GM21619 (cell line): ENCODE results near the gene LRTM1.

Experiments
- ATAC-seq: cut with Tn5 transposase; IDR thresholded peaks from one replicate; pipeline ENCODE4 v1.9.1; 2021; ENCODE audit not compliant: unreplicated experiment

The LRTM1 gene

GRCh38 chr3:54895613-54896012, 32.2 kb downstream of the LRTM1 start:
- no peak for ATAC-seq

GRCh38 chr3:54892168-54892567, 35.7 kb downstream of the LRTM1 start:
- ATAC-seq = no peak

GRCh38 chr3:54891540-54891897, 36.3 kb downstream of the LRTM1 start:
- no peak for ATAC-seq

- ATAC-seq = no peak
These were observed 38.1 kb downstream of the LRTM1 start for GRCh38 chr3:54889731-54890130.

- ATAC-seq = no peak
These were observed 39.0 kb downstream of the LRTM1 start for GRCh38 chr3:54888873-54889272.

- ATAC-seq = no peak
These were observed 39.7 kb downstream of the LRTM1 start for GRCh38 chr3:54888162-54888561.

GRCh38 chr3:54882129-54882833, 45.6 kb downstream of the LRTM1 start:
- ATAC-seq = no peak

- no peak for ATAC-seq
These were observed 49.7 kb downstream of the LRTM1 start for GRCh38 chr3:54878145-54878544.

GRCh38 chr3:54877730-54878129, 50.1 kb downstream of the LRTM1 start:
- no peak for ATAC-seq

- no peak for ATAC-seq
These were observed 51.2 kb downstream of the LRTM1 start for GRCh38 chr3:54876694-54877093.

- ATAC-seq = no peak
These were observed 52.1 kb downstream of the LRTM1 start for GRCh38 chr3:54875596-54876268.

- no peak for ATAC-seq
These were observed 52.9 kb downstream of the LRTM1 start for GRCh38 chr3:54874816-54875556.

GRCh38 chr3:54873059-54874010, 54.5 kb downstream of the LRTM1 start:
- no peak for ATAC-seq

- ATAC-seq = no peak
These were observed 56.0 kb downstream of the LRTM1 start for GRCh38 chr3:54871867-54872266.

- ATAC-seq = no peak
These were observed 57.4 kb downstream of the LRTM1 start for GRCh38 chr3:54870423-54870822.
